ENCODE measurements around the gene SUV39H1.

Gene SUV39H1

DNA sequence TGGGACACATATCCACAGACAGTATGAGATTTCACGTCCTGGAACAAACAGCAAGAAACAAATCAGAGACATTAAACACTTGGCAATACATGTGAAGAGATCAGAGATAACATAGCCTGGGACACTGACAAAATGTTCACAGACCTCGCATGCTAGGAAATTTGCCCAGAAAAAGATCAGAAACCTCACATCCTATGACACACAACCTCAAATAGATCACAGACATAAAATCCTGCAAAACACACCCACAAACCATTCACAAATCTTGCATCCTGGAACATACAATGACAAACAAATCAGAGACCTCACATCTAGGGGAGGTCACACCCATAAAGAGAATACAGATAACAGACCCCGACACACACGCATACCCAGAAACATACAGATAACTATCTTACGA, 18.0 kb downstream of the SUV39H1 start:
- no peak for DNase-seq (ENCODE audit: low read depth, low spot score)

DNA sequence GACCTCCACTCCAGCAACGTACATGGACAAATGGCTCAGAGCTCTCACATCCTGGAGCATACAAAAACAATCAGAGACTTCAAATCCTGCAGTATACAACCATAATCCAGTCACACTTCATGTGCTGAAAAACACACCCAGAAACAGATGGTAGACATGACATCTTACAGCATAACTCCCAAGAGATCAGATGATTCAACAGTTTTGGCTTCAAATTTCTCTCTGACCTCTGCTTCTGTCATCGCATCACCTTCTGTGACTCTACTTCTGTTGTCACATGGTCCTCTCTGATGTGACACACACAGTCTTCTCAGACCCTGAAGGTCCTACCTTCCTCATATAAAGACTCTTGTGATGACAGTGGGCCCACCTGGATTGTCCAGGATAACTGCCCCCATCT, 18.5 kb downstream of the SUV39H1 start:
- DNase-seq (ENCODE audit: low read depth, low spot score): no peak

DNA sequence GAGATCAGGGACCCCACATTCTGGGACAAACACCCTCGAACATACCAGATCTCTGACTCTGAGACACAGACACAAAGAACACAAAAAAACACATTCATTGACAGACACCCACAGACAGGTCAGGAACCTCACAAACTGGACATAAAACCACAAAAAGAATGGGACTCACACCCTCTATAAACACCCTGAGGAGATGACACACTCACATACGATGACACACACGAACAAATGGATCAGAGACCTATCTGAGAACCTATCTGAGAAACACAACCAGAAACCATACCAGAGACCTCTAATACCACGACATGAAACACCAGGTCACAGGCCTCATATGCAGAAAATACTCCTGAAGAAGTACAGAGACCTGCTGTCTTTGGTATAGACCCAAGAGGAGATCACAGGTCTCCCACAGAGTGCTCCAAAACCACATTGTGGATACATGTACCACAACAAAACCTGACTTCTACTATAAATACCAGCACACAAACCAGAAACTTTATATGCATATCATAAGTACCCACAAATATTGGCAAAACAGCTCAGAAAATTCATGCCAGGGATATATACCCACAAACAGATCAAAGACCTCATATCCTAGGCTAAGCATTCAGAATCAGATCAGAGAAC, 19.5 kb downstream of the SUV39H1 start:
- no peak for DNase-seq (ENCODE audit: low read depth, low spot score)

- DNase-seq (ENCODE audit: low read depth, low spot score): no peak
Observed at GRCh38 chrX:48719958-48720357, 23.4 kb downstream of the SUV39H1 start.

DNA sequence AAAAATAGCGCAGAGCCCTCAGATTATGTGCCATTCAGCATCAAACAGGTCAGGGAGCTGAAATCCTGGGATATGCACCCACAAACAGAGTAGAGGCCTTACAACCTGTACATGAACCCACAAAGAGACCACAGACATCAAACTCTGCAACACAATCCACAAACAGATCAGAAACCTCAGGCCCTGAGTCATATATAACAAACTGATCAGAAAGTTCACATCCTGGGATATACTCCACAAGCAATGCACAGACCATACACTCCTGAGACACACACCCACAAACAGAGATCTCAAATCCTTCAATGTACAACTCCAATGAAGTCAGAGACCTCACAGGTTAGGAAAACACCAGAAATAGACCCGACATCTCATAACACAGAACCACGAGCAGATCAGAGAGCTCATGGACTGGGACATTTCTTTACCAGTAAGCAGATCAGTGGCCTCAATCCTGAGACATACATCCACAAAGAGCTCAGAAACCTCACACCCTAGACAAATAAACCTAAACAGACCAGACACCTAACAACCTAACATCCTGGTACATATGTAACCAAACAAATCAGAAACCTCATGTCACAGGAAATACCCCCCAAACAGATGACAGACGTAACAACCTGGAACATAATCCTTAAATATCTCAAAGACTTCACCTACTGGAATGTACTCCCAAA, 24.2 kb downstream of the SUV39H1 start:
- no peak for DNase-seq (ENCODE audit: low read depth, low spot score)

GRCh38 chrX:48721916-48722315, 25.4 kb downstream of the SUV39H1 start:
- DNase-seq (ENCODE audit: low read depth, low spot score): no peak

- DNase-seq (ENCODE audit: low read depth, low spot score): no peak
Observed at GRCh38 chrX:48726596-48726995, 30.1 kb downstream of the SUV39H1 start.

DNA sequence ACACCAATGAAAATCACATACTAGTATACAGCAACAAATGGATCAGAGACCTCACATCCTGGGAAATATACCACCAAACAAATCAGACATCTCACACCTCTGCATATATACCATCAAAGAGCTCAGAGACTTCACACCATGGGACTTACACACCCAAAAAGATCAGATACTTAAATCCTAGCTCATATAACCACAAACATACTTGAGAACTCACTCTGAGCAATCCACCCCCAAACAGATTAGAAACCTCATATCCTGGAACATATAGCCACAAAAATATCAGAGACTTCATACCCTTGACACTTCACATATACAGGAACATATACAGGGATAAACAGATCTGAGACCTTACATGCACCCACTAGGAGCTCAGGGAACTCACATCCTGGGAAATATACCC, 32.1 kb downstream of the SUV39H1 start:
- DNase-seq (ENCODE audit: low read depth, low spot score): no peak

DNA sequence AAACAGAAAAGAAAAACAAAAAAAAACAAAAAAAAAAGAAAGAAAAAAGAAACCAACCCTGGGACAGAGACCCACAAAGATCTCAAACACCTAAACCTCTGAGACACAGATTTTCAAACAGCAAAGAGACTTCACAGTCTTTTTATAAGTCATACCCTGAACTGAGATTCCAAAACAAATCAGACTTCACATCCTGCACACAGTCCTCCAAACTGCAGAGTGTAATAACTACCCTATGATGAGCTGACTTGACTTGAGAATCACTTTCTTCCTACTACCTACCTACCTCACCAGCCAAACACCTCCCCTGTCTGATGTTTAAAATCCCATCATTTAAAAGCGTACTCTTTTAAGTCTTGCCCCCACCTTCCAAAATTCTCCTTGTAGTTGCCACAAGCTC, 39.8 kb downstream of the SUV39H1 start:
- no peak for DNase-seq (ENCODE audit: low read depth, low spot score)

DNA sequence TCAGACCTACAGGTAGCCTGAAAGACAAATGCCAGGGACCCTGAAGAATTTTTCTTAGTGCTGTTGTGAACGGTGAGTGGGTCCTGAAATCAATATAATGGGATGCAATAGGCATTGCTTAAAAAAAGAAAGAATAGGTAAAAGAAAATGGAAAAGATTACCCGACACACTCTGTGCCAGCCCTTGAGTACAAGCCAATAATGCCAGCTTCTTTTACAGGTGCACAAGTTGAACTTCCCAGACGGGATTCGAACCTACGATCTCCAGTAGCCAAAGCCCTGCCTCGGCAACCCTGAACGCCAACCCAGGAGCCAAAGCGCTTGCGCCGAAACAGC, 40.3 kb downstream of the SUV39H1 start:
- no peak for DNase-seq (ENCODE audit: low read depth, low spot score)

DNA sequence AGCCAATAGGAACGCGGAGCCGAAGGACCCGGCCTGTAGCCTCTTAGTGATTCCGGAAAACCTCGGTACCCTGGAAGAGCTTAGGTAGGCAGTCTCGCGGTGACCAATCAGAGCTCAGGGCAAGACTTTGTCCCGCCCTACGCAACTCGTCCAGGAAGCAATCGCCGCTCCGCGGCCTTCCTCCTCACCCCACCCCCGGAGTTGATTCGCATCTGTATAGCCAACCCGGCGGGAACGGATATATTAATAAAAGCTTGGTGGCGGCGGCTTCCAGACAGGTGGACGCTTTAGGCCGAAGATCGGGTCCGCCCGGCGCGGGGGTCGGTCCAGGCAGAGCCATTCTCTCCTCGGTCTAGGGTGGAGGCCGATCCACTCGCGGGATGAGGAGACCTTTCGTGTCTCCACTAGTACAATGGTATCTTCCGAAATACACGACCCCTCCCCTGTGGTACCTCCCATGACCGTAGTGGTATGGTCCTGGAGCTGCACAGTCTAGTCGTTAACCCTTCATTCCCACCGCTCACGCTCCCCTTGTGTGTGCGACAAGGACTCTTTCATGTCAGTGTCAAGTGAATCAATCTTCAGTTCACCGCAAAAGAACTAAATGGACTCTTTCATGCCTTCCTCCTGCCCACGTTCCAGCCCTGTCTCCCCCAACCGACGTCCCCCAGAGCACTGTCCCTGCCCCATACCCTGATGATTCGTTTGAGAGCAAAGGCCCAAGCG, 40.8 kb downstream of the SUV39H1 start:
- DNase-seq (ENCODE audit: low read depth, low spot score): peak; percentile 64

DNA sequence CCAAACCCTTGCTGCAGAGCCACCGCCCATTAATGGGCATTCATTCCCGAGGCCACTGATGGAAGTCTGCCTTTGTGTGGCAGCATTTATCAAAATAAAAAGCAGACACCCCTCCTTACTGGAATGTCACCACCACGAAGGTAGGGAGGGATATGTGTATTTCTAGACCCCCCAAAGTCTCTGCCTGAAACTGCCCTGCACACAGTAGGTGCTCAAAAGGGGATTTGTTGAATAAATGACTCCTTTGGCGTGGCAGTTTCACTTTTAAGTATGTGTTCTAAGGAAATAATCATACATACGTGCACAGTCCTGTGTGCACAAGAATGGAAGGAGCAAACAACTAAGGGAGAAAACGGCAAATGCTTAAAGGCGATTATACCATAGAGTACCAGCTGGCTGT, 41.4 kb downstream of the SUV39H1 start:
- no peak for DNase-seq (ENCODE audit: low read depth, low spot score)

DNA sequence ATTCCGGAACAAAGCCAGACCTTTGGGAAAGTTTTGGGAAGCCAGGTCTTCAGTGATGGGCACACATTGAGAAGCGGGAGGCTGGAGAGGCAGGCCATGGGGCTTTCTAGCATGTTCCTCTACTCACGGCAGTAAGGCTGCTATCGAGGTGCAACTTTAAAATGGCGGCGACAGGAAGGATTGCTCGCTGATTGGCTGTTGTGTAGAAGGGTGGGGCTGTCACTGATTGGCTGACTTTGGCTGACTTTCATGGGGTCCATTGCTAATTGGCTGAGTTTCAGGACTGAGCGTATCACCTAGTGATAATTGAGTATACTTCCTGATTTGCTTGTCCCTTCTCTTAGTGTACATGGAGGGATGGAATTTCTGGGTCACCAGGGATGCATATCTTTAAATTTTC, 45.3 kb downstream of the SUV39H1 start:
- DNase-seq (ENCODE audit: low read depth, low spot score): no peak

DNA sequence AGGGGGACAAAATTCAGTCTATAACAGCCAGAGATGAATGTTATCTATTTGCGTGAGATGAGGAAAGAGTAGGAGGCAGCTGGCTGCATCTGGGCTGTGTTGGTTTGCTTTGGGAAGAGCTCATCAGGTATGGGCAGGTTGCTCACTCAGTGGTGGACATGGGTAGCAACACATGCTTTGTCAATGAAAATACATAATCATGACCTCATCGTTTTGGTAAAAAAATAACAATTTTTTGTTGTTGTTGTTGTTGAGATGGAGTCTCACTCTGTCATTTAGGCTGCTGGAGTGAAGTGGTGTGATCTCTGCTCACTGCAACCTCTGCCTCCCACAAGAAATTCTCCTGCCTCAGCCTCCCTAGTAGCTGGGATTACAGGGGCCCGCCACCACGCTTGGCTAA, 48.7 kb downstream of the SUV39H1 start:
- DNase-seq (ENCODE audit: low read depth, low spot score): no peak

DNA sequence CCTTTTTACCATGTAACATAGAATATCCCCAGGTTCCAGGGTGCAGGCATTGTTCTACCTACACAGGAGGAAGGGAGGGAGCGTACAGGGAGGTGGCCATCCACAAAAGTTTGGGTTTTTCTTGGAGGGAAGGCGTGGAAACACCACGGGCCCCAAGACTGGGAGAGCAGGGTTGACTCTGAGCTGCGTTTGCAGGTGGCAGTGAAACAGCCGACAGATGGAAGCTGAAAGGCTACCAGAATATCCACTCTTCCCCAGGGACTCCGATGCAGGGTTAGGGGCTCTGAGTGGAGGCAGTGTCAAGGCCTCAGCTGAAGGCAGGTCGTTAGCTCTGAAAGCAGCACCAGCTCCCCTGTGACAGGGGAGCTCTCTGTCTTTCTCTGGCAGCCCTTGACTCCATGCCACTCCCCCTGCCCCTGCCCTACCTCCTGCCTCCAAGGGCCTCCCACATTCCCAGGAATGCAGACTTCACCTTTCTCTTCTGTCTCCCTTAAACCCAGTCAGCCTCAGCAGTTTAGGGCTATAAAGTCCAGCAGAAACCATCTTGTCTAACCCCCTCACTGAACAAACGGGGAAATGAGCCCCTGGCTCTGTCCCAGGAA, 51.0 kb downstream of the SUV39H1 start:
- no peak for DNase-seq (ENCODE audit: low read depth, low spot score)

- DNase-seq (ENCODE audit: low read depth, low spot score): no peak
Observed at GRCh38 chrX:48749182-48749581, 52.6 kb downstream of the SUV39H1 start.

- no peak for DNase-seq (ENCODE audit: low read depth, low spot score)
Observed at GRCh38 chrX:48751343-48751742, 54.8 kb downstream of the SUV39H1 start.

DNA sequence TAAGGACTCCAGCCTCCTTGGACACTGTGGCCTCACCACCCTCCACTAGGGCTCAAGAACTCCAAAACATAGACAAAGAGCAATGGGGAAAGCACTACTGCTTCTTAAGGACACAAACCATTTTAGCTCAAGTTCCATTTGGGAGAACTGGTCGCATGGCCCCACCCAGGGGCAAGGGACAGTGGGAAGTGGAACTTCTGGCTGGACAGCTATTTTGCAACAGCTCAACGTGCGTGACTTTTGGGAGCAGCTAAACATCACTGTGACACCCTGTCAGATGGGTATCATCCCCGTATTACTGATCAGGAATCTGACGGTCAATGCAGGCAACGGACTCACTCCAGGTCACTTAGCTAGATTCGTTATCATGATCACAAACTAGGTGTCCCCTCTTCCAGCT, 56.0 kb downstream of the SUV39H1 start:
- no peak for DNase-seq (ENCODE audit: low read depth, low spot score)

GRCh38 chrX:48753708-48754228, 57.2 kb downstream of the SUV39H1 start:
- DNase-seq (ENCODE audit: low read depth, low spot score): no peak

GRCh38 chrX:48754238-48754637, 57.7 kb downstream of the SUV39H1 start:
- no peak for DNase-seq (ENCODE audit: low read depth, low spot score)

Measured in activated CD4-positive, CD25-positive, alpha-beta regulatory T cell treated with anti-CD3 and anti-CD28 coated beads, Interleukin-2, amount 50 U/mL, for 16 hours (primary cell).